LHCN-M2 (cell line): Measurements from ENCODE around the gene NCAPG2. TPM values are rescaled to one million over a fixed set of nuclear protein-coding genes. Genes with fewer than 3 reads are reported as not detected.

Source experiments
- DNase-seq: peaks from one replicate; pipeline ENCODE4 v3.0.0-alpha.2; 2012; ENCODE audit warnings: low read depth
- total RNA-seq: library from RNA; depleted of rRNA; stranded (reverse); fragments of >200 nt; gene quantifications from 2 replicates; pipeline ENCODE4 v1.2.3, GENCODE V29; 2014

Gene NCAPG2
- total RNA-seq, 1 experiment from 2014 or later = 83.5 TPM

GRCh38 chr7:158602905-158603772 is 101.5 kb downstream of the NCAPG2 start:
- DNase-seq = peak; percentile 51

DNA sequence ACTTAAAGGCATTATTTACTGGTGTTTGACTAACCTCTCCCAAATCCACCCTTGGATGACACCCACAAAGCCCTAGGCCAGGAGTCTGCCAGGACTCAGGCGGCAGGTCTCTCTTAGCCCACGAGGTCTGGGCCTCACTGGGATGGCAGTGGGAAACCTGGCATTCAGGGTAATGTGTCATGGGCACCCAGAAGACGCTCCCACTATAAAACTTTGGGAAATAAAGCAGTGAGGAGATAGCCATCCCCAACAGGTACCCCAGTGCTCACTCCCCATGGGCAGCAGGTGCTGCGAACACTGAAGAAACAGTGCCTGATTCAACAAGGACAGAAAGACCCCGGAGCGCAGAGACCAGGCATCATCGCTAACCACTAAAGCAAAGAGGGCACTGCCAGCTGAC is 102.6 kb downstream of the NCAPG2 start:
- DNase-seq = no peak

DNA sequence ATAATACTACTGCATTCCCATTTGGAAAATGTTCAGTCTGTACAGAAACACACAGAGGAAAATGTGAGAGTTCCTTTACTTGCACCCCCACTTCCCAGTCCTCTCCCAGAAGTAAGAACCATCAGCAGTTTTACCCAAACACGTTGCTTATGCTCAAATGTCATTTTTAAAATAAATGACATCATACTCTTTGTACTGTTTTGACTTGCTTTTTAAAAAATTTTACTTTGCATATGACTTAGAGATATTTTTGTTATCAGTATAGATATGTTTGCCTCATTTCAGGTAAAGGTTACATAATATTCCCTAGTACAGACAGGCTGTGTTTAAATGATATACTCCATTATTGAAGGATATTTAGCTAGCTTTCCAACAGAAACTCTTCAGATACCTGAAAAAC is 103.5 kb downstream of the NCAPG2 start:
- DNase-seq = no peak

GRCh38 chr7:158596745-158597144 is 107.9 kb downstream of the NCAPG2 start:
- DNase-seq = no peak

DNA sequence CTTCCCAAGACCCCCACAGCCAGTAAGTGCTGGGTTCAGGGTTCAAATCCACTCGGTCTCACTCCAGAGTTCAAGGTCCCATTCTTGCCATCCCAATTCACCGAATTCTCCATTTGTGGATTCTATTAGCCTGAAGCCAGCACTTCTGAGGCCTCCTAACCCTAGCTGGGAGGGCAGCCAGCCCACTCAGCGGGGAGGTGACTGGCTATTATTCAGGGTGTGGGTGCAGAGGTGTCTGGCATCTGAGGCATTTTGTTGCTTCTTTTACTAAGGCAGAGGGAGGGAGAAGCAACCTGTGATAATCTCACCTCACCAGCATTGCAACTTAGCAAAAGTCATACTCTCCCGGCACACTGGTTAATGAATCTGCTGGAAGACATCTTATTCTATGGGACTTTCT is 108.3 kb downstream of the NCAPG2 start:
- no peak for DNase-seq

DNA sequence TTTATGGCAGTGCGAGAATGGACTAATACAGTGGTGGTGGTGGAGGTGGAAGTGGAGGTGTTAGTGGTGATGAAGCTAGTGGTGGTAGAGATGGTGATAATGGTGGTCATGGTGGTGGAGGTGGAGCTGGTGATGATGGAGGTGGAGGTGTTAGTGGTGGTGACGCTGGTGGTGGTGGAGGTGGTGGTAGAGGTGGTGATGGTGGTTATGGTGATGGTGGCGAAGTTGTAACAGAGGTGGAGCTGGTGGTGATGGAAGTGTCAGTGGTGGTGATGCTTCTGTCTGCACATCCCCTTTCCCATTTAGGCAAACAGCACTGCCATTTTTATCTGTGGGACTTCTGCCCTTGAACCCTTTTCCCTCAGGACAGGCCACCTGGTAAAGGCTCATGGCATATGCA is 109.5 kb downstream of the NCAPG2 start:
- no peak for DNase-seq

DNA sequence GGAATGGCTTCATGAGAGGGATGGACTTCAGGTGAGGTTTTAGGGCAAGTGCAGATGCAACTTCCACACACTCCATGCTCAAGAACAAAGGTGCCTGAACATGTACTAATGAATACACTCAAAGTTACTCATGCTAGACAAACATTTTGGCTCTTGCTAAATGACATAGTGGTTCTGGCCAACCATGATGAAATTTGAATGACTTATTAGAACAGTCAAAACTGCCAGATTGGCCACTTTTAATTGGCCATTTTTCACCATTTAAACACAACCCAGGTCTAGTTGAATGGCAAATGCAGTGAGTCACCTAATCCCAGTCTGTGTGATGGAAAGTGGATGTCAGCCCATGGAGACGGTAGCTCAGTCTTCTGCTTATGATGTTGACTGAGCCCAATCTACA is 112.1 kb downstream of the NCAPG2 start:
- no peak for DNase-seq

DNA sequence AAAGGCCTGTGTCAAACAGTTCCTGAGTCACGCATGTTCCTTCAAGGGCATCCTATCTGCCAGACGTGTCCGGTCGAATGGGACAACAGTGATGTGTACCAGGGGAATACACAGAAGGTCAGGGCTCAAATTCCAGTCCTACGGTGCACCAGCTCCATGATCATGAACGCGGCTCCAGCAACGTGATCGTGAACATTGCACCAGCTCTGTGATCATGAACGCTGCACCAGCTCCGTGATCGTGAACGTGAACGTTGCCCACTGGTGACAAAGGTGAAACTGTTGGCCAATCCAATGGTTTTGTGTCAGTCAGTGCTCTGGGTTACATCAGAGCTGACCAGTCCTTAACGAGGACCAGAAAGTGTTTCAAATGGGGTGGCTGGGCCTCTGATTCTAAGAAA is 112.7 kb downstream of the NCAPG2 start:
- DNase-seq = no peak

DNA sequence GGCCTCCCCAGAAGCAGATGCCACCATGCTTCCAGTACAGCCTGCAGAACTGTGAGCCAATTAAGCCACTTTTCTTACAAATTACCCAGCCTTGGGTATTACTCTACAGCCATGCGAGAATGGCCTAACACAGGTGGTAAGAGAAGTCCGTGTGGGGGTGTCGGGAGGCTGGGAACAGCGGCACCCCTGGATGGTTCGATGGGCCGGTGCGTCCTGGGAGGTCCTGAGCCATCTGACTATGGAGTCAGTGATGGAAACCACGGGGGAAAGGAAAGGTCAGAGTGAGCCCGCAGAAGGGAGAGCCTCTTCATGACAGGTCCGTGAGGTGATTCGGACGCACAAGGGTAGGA is 114.4 kb downstream of the NCAPG2 start:
- DNase-seq = no peak

GRCh38 chr7:158589653-158590052 is 115.0 kb downstream of the NCAPG2 start:
- no peak for DNase-seq

DNA sequence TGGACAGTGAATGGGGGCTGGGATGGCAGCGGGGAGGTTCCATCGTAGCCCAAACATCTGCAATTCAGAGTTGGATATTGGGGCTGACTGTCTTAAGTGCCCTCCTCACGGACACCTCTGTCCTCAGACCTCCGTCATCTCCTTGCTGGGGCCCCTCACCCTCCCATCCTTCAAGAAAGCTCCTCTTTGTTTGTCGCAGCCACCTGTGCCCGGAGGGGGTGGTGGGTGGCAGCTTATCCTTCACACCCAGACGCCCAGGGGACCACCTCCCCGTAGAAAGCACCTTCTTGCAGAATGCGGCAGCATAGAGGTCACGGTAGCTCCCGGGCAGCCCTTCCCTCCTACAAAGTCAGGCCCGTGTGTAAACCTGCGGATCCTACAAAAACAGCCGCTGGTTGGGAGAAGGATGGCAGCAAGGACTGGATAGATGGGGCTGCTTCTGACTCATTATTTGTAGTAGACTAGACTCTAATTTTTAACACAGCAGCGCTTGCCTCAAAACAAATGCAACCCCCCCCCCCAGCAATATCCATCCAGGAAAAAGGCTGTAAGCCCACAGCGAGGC is 115.6 kb downstream of the NCAPG2 start:
- no peak for DNase-seq

DNA sequence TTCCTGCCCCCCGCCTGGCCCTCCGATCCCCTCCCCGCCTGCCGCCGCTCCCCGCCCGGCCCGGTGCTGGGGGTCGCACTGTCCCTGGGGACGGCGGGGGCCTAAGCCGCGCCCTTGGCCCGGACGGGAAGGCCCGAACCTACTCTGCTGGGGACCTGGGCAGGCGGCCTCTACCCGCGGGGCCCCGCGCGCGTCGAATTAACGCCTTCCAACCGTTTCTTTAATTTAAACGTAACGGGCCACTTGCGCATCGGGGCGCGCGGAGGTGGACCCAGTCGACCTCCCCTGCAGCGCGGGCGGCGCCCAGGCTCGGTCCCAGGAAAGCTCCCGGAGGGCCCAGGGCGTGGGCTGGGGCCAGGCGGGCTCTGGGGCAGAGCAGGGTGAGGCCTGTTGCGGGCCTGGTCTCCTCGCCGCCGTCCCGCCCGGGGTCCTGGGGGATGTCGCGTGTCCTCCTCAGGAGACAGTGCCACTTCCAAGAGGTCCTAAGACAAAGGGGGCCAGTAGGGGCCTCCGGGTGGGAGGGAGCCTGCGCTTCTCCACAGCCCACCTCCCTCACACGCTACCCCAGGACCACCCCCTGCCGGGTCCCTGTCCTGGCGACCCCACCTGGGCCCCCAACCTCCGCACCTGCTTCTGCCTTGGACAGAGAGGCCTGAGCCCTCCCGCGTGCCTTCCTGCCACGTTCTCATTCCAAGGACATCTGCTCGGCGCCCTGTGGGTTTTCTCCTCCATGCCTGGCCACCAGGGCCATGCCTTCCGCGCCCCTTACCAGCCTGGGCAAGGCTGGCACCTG is 116.3 kb downstream of the NCAPG2 start:
- no peak for DNase-seq

GRCh38 chr7:158587162-158588084 is 117.2 kb downstream of the NCAPG2 start, which contains the start of gene PTPRN2:
PTPRN2 (minus strand) TSS chr7:158587823.
- peak; percentile 8 for DNase-seq

DNA sequence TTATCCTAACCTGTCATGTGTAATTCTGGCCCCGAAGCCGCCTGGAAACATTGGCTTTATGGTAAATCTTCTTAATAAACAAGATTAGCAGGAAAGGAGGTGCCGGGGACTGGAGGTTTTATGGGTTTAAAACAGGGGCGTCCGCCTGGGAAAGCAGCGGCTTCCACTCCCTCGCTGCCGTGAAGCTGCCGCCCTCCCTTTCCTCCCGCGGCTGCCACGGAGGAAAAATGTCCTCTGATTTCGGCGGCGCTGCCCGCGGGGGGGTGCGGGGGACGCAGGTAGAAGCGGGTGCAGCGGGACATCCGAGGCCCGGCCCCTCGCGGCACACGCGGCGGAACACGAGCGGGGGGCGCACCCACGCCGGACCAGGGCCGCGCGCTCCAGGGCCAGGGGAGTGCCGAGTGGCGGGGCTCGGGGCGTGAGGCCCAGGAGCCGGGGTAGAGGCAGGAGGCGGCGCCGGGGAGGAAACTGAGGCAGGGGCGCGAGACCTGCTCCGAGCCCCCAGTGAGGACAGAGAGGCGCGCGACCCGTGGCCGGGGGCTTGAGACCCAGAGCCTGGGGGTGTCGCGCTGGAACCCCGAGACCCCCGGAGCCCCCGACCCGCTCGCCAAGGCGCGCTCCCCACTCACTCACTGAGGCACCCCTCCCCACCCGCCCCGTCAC is 118.0 kb downstream of the NCAPG2 start:
- no peak for DNase-seq

GRCh38 chr7:158585721-158586498 is 118.7 kb downstream of the NCAPG2 start:
- DNase-seq = no peak

- no peak for DNase-seq
Observed at GRCh38 chr7:158584407-158584806, 120.2 kb downstream of the NCAPG2 start.

DNA sequence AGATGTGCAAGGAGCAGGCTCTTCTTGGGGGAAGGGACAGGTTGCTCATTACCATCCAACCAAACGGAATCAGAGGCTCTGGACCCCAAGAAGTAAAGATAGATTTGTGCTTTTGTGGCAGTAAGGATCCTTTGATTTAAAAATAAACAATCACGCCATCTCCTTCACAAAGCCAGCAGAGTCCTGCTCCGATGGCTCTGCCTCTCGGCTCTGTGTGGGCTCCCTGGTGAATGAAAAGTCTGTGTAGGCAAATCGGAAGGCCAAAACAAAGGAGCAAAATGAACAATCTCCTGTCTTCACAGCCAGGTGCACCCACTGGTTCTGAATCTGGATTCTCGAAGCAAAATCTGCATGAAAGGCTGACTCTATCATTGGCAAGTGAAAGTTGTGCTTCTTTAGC is 120.8 kb downstream of the NCAPG2 start:
- no peak for DNase-seq

- DNase-seq = no peak
Observed at GRCh38 chr7:158583143-158583542, 121.5 kb downstream of the NCAPG2 start.

- no peak for DNase-seq
Observed at GRCh38 chr7:158582089-158582456, 122.5 kb downstream of the NCAPG2 start.

GRCh38 chr7:158581440-158582088 is 123.0 kb downstream of the NCAPG2 start:
- DNase-seq = no peak
